ENCODE data around the gene ADAM12.
A peak's percentile ranks its signal among the peaks of the same experiment; 100 is the strongest.

The ADAM12 gene

GRCh38 chr10:126430512-126430911 is 42.2 kb upstream of the ADAM12 start:
- TF ChIP-seq, protein P1, sequence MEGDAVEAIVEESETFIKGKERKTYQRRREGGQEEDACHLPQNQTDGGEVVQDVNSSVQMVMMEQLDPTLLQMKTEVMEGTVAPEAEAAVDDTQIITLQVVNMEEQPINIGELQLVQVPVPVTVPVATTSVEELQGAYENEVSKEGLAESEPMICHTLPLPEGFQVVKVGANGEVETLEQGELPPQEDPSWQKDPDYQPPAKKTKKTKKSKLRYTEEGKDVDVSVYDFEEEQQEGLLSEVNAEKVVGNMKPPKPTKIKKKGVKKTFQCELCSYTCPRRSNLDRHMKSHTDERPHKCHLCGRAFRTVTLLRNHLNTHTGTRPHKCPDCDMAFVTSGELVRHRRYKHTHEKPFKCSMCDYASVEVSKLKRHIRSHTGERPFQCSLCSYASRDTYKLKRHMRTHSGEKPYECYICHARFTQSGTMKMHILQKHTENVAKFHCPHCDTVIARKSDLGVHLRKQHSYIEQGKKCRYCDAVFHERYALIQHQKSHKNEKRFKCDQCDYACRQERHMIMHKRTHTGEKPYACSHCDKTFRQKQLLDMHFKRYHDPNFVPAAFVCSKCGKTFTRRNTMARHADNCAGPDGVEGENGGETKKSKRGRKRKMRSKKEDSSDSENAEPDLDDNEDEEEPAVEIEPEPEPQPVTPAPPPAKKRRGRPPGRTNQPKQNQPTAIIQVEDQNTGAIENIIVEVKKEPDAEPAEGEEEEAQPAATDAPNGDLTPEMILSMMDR (conservative IDR thresholded peaks at IDR 0.05; ENCODE audit: control insufficient read depth, insufficient read depth, low read depth, low read length), result no peak
- no peak overlapping the region for H3K4me3 ChIP-seq (ENCODE audit: control insufficient read depth, low read depth, low read length)

DNA sequence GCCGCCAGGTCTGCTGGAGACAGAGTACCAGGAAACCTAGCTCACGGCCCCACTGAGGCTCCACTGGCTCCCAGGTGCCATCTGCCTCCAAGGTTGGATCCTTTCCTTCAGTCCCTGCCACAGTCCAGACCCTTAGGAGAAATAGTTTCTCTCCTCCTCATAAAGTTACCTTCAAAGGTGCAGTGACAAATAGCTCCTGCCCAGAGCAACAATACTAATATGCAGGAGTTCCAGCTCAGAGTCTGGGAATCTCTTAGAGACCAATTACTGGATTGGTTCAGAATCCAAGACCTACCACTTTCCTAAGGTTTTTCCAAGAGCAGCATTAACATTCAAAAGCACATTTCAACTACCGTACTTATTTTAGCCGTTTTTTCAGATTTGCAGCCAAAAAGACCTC is 41.0 kb upstream of the ADAM12 start:
- DNase-seq (ENCODE audit: low read depth), result no peak
- H3K4me3 ChIP-seq (ENCODE audit: control insufficient read depth, low read depth, low read length), result no peak overlapping the region
- TF ChIP-seq, protein P1 (conservative IDR thresholded peaks at IDR 0.05; ENCODE audit: control insufficient read depth, insufficient read depth, low read depth, low read length), result no peak

More at GRCh38 chr10:126430512-126430911, 42.2 kb upstream of the ADAM12 start:
- DNase-seq (ENCODE audit: low read depth), result no peak

DNA sequence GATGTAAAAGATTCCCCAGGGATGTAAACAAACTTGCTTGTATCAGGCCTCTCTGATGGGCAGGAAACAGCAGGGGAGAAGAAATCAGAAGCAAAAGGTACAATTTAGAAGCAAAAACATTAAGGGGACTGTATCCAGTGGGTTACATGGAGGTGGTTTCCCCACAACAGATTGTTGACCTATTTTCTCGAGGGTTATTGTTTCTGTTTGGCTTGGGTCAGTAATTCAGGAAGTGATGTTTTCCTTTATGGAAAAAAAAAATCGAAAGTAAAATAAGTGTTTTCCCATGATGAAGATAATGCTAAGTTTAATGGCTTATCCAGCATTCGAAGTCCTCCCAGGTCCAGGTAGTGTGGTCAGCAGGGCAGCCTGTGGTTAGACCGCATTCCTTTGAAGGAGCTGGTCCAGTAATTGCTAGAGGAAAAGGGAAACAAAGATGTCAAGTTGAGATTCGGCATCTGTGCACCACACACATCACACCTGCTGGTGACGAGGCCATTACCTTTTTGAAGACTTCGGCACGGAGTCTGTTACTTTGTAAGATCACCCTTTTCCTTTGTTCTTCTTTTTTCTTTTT is 37.3 kb upstream of the ADAM12 start:
- H3K4me3 ChIP-seq (ENCODE audit: control insufficient read depth, low read depth, low read length), result no peak overlapping the region
- TF ChIP-seq, protein P1 (conservative IDR thresholded peaks at IDR 0.05; ENCODE audit: control insufficient read depth, insufficient read depth, low read depth, low read length), result no peak
- no peak for DNase-seq (ENCODE audit: low read depth)

DNA sequence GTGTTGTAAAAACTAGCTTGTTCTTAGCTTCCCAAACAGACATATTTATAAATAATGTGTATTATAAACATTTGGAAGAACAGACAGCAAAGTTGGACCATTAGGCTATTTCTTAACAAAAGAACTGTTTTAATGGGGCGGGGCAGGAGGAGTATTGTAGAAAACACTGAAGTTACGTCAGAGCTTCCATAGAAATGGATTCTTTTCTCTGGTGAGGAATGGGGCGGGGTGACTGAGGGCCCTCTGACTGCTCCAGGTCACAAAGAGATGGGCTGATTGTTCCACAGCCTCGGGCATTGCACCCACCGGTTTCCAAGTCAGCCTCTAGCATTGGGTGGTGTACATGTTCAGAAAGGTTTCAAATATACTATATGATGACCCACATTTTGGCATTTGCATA is 36.8 kb upstream of the ADAM12 start:
- TF ChIP-seq, protein P1 (conservative IDR thresholded peaks at IDR 0.05; ENCODE audit: control insufficient read depth, insufficient read depth, low read depth, low read length), result no peak
- no peak for DNase-seq (ENCODE audit: low read depth)
- no peak overlapping the region for H3K4me3 ChIP-seq (ENCODE audit: control insufficient read depth, low read depth, low read length)

- H3K4me3 ChIP-seq (ENCODE audit: control insufficient read depth, low read depth, low read length), result no peak overlapping the region
- TF ChIP-seq, protein P1 (conservative IDR thresholded peaks at IDR 0.05; ENCODE audit: control insufficient read depth, insufficient read depth, low read depth, low read length), result no peak
- DNase-seq (ENCODE audit: low read depth), result no peak
Observed at GRCh38 chr10:126423732-126424491, 35.6 kb upstream of the ADAM12 start.

- DNase-seq (ENCODE audit: low read depth), result peak; percentile 20
- TF ChIP-seq, protein P1 (conservative IDR thresholded peaks at IDR 0.05; ENCODE audit: control insufficient read depth, insufficient read depth, low read depth, low read length), result no peak
- no peak overlapping the region for H3K4me3 ChIP-seq (ENCODE audit: control insufficient read depth, low read depth, low read length)
Observed at GRCh38 chr10:126422567-126422966, 34.3 kb upstream of the ADAM12 start.

Measured in fibroblast of mammary gland (primary cell).